Fibroblast of villous mesenchyme (primary cell): ENCODE results near the gene STK32A. TPM values are rescaled to one million over a fixed set of nuclear protein-coding genes. Genes with fewer than 3 reads are reported as not detected.
A peak's percentile ranks its signal among the peaks of the same experiment; 100 is the strongest.

Experiments used
- DNase-seq: peaks from one replicate; pipeline ENCODE4 v3.0.0-alpha.2; 2010; ENCODE audit warnings: low read depth
- H3K4me3 ChIP-seq: 2 replicates; pipeline ENCODE4 v1.5.1; 2011; ENCODE audit warnings: low read depth, mild to moderate bottlenecking, low read length
- total RNA-seq: library from RNA; depleted of rRNA; stranded (reverse); fragments of >200 nt; gene quantifications from 2 replicates; pipeline ENCODE4 v1.2.3, GENCODE V29; 2012
- TF ChIP-seq, protein P1 (sequence below): IDR thresholded peaks from 2 replicates; pipeline ENCODE4 v1.5.1; 2012; ENCODE audit warnings: low read depth, mild to moderate bottlenecking, low read length; ENCODE audit not compliant: insufficient read depth

Gene STK32A
- total RNA-seq, 1 donor, result 2.2 TPM

DNA sequence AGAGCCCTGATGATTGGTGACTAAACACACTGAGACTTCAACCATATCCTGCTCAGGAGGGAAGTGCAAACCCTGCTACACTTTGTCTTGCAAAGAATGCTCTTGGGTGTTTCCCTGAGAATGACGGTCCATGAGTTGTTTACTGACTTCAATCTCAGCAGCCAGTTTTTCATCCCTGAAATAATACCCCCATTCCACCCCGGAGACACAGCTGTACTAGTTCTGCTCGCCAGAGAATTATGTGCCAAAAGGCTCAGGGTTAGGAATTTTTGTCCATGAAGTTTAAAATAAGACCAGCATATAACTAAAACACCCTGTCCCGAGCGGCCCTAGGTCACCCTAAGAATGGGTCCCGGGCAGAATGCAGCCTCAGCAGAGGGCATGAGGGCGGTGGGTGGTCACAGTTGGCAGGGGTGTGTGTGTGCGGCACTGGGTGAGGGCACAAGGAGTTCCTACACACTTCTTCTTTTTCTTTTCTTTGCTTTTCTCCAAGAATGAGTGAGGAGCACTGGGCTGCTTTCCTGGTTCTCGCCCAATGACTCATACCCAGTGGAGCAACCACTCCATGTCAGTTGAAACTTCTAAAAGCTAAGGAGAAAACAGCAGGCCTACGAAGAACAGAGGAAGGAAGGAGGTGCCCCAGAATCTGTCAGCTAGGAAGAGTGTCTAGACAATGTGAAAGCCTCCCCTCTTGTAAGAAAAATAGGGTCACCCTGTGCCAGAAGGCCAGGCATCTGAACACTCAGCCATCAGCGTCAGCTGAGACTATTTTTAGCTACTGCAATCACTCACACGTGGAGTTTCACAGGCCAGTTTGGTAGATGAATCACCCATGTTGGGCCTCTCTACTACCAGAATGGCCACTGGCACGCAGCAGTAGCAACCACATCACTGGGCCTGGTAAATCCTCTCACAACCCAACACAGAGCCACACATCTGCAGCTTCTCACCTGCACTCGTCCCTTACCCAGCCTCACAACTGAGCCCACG is 169.1 kb downstream of the STK32A start:
- peak; percentile 98 for DNase-seq
- TF ChIP-seq, protein P1, sequence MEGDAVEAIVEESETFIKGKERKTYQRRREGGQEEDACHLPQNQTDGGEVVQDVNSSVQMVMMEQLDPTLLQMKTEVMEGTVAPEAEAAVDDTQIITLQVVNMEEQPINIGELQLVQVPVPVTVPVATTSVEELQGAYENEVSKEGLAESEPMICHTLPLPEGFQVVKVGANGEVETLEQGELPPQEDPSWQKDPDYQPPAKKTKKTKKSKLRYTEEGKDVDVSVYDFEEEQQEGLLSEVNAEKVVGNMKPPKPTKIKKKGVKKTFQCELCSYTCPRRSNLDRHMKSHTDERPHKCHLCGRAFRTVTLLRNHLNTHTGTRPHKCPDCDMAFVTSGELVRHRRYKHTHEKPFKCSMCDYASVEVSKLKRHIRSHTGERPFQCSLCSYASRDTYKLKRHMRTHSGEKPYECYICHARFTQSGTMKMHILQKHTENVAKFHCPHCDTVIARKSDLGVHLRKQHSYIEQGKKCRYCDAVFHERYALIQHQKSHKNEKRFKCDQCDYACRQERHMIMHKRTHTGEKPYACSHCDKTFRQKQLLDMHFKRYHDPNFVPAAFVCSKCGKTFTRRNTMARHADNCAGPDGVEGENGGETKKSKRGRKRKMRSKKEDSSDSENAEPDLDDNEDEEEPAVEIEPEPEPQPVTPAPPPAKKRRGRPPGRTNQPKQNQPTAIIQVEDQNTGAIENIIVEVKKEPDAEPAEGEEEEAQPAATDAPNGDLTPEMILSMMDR, result no peak
- H3K4me3 ChIP-seq, result no peak overlapping the region

DNA sequence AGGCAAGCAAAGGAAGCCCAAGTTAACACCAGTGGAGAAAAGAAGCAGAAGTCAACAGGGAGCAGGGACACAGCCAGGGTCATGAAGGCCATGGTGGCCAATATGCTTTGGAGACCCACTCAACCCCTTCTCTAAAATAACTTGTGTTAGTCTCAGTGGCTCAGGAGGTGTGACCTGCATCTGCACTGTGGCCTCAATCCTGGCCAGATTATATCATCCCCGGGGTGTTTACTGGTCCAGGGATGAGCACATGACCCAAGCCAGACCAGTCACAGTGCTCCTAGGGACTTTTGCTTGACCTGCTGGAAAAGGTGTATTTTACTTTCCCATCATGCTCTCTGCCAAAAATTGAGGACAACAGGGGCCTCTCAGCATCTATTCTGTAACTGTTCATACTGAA is 169.9 kb downstream of the STK32A start:
- no peak overlapping the region for H3K4me3 ChIP-seq
- TF ChIP-seq, protein P1, result no peak
- no peak for DNase-seq

DNA sequence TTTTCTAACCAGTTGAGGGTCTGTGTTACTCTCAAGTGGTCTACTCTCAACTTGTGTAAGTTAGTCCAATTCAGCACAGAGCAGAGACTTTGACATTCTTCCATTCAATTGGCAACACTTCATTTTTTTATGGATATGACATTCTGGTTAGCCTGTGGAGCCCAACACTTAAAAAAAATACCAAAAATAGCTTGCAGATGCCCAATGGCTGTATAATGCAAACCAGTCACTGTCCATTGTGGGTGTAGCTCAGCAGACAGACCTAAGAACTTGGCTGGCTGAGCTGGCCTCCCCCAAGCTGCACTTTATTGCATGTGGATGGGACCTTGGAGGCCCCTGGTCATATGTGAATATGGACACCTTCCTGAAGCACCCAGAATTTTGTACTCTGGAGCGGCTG is 171.8 kb downstream of the STK32A start:
- no peak for DNase-seq
- TF ChIP-seq, protein P1, result no peak
- no peak overlapping the region for H3K4me3 ChIP-seq

DNA sequence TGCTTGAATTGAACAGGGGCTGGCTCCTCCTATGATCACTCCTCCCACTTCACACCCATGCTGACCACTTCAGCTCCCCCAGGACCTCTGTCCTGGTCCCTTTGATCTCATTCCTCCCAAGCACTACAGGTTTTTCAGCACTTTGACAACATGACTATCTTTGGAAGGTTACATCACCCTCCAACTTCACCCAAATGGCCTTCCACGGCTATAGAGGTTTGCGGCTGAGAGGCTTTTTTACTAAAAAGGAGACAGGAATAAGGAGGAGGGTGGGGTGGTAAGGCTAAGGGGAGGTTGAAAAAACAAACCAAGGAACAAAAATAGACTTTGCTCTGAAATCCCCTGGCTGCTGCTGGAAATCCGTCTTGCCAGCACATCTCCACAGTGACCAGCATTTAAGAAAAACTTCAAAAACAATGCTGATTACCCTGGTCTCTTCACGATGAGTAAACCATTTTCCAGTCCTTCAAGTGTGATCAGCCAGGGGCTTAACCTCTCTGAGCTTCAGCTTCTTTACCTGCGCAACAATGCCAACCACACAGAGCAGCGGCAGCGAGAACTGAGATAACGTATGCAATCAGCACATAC is 172.4 kb downstream of the STK32A start:
- TF ChIP-seq, protein P1, result no peak
- H3K4me3 ChIP-seq, result no peak overlapping the region
- DNase-seq, result no peak

DNA sequence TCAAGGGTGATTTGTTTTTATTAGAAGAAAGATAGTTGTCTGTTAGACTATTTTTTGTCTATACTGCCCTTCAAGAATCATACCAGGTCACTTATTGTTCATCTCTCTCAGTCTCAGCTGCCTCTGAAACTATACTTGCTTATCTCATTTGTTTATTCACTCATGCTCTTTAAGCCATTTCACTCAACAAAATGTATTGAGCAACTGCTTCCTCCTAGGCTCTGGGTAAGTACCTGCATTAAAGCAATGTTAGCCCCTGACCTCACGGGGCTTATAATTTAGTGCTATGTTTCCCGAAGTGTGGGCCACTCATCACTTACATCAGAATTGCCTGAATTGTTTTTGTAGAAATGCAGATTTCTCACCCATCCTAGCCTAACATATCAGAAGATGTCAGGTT is 174.2 kb downstream of the STK32A start:
- DNase-seq, result peak; percentile 63
- H3K4me3 ChIP-seq, result no peak overlapping the region
- TF ChIP-seq, protein P1, result no peak

DNA sequence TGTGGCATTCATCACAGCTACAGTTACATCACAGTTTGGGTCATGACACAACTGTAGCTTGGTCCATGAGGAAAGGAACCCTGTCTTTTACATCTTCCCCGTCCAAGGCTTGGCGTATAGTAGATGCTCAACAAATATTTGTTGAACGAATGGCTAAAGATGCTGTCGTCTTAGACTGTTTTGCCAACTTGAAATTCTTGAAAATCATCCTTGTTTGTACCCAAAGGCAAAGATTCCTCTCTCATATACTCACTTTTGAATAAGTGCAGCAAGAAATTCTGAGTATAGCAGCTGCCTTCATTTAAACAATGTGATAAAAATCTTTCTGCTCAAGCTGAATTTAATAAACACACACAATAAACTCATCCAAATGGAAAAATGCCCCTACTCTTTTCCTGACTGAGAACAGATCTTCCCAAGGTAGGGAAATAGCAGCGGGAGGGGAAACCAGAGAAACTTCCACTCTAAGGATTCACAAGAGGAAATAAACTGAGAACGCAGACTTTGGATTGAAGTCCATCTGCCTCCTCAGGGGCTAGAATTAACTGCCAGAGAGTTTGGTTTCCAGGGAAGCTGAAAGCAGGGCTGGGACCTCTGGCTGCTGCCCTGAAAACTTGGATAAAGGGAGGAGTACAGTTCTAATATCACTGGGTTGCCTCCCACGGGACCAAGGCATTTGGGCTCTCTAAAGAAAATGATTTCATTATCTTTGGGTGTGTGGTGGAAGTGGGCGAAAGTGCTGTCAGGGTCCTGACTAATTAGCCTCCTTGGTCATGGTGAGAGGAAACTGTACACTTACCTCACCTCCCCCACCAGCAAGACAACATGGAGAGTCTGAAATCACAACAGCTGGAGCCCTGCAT is 175.9 kb downstream of the STK32A start:
- DNase-seq, result no peak
- no peak overlapping the region for H3K4me3 ChIP-seq
- TF ChIP-seq, protein P1, result no peak
